GM19397 (cell line): ENCODE results near the gene RAD23B.
"Not testable (repeated sequence)": the region's sequence is repeated elsewhere in the genome, so short reads cannot be mapped to it uniquely, and the experiment has no call there.

Experiments
- ATAC-seq: cut with Tn5 transposase; IDR thresholded peaks from one replicate; pipeline ENCODE4 v1.9.1; 2021; ENCODE audit warnings: mild to moderate bottlenecking, moderate library complexity; ENCODE audit not compliant: unreplicated experiment

The RAD23B gene

DNA sequence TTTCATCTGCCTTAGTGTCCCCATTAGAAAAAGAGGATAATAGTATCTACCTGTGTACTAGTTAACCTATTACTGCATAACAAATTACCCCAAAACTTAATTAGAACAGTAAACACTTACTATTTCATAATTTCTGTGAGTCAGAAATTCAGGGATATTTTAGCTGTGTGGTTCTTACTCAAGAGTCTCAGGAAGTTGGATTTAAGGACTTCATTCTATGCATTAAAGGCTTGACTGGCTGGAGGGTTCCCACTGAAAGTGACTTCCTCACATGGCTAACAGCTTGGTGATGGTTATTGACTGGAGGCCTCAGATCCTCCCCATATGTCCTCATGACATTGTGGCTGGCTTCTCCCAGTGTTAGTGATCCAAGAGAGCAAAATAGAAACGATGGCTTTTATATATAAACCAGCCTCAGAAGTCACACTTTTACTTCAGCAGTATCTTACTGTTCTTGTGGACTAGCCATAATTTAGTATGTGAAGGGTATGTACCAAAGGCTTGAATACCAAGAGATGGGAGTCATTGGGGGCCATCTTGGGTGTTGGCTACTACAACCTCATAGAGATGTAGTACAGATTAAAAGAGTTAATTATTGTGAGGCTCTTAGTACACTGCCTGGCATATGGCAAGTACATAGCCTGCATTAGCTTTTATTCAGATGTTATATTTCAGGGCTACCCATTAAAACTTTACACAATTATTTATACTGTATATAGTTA lies 9.9 kb downstream of the RAD23B start:
- no peak for ATAC-seq

DNA sequence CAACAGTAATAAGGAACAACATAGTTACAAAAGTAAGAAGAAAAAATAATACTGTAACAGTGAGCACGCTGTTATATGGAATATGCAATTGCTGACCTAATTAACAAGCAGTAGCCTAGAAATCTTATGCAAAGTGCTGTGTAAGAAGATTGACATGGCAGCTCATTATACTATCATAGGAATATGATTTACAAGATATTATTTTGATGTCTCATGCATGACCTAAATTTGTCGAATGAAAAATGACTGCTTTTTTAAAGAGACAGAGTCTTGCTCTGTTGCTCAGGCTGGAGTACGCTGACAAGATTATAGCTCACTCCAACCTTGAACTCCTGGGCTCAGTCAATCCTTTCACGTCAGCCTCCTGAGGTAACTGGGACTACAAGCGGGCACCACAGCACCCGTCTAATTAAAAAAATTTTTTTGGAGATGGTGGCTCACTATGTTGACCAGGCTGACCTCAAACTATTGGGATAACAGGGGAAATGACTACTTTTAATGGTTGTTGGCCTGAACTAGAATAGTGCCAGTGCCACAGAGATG lies 10.5 kb downstream of the RAD23B start:
- no peak for ATAC-seq

DNA sequence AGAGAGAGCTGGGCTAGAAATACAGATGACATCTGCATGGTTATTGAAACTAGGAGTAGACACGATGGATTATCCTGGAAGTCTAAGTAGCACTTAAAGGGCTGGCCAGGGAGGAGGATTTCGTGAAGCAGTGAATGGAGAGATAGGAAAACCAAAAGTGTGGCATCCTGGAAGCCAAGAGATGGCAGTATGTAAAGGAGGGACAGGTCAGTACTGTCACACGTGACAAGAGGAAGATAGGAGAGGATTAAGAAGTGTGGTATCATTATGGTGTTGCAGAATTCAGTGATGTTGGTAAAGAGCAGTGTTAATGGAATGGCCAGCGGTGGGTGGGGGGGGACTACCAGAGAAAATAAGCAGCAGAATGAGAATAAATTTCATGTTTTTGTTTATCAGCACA lies 11.7 kb downstream of the RAD23B start:
- no peak for ATAC-seq

DNA sequence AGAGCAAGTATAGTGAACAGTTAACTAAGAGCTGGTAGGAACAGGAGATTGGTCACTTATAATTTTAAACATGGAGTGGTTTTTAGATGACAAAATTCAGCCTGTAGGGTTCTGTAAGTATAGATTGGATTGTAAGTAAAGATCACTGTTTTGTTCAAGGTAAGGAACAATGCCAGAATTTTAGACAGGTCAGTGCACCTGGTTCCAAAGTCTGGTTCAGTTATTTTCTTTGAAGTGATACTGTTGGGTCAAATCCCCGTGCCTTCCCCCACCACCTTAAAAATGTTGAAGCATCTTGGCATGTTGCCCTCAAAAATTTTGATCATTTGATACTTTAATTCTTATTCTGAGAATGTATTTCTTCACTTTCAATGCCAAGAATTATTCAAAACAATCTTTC lies 12.9 kb downstream of the RAD23B start:
- ATAC-seq = no peak

DNA sequence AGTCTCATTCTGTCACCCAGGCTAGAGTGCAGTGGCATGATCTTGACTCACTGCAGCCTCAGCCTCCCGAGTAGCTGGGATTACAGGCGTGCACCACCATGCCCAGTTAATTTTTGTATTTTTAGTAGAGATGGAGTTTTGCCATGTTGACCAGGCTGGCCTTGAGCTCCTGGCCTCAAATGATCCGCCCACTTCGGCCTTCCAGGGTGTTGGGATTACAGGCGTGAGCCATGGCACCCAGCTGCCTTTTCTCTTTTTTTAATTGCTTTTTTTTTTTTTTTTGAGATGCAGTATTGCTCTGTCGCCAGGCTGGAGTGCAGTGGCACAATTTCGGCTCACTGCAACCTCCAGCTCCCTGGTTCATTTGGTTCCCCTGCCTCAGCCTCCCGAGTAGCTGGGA lies 13.5 kb downstream of the RAD23B start:
- not testable (repeated sequence) for ATAC-seq

DNA sequence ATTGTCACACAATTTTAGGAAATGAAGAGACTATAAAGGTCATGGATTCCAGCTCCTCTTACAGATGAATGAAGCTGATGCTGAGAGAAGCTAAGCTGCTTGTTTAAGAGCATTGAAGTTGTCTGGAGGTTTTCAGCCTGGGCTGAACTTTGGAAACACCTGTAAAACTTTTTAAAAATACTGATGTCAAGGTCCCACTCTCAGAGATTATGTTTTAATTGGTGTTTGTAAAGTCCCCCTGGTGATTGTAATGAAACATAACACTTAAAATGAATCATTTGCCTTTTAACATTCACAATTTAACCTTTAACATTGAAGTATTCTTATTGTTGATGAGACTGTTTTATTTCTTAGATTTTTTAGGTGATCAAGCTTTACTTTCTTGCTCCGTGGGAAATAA lies 16.4 kb downstream of the RAD23B start:
- no peak for ATAC-seq

DNA sequence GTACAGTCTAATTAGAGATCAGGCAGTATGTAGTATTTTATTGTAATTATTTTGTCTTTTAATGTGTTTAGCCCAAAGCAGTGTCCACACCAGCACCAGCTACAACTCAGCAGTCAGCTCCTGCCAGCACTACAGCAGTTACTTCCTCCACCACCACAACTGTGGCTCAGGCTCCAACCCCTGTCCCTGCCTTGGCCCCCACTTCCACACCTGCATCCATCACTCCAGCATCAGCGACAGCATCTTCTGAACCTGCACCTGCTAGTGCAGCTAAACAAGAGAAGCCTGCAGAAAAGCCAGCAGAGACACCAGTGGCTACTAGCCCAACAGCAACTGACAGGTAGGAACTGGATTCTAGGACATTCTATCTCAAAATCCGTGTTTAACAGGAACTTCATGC lies 23.2 kb downstream of the RAD23B start:
- no peak for ATAC-seq

DNA sequence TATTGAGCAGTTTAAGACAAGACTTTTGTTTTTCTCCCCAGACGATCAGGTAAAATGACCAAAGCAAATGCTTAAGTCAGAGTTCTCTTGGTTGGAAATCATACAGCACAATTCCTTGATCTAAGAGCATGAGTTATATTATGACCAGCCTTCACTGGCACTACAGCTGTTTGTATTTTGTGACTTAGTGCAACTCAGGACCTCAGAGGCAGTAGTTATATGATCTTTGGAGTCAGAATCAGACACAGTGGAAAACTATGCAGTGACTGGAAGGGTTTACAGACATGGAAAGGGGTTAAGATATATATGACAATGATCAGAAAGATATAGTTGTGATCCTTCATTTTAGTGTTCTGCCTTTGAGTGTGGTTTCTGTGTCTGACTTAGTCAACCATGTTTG lies 24.3 kb downstream of the RAD23B start:
- ATAC-seq = no peak

DNA sequence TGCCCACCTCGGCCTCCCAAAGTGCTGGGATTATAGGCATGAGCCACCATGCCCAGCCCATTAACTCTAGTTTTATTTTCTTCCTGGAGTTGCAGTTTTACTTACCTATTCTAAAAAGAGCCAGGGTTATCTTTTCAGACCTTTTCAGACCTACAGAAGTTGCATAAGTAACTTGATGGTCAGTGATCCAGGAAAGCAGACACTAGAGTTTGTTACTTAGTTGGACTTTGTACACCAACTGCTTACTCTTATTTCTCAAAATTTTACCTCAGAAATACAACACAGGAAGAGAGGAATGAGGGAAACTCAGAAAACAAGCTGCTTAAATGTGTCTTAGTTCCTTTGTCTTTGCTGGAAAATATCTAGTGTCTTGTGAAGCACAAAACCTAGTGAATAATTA lies 25.4 kb downstream of the RAD23B start:
- no peak for ATAC-seq

DNA sequence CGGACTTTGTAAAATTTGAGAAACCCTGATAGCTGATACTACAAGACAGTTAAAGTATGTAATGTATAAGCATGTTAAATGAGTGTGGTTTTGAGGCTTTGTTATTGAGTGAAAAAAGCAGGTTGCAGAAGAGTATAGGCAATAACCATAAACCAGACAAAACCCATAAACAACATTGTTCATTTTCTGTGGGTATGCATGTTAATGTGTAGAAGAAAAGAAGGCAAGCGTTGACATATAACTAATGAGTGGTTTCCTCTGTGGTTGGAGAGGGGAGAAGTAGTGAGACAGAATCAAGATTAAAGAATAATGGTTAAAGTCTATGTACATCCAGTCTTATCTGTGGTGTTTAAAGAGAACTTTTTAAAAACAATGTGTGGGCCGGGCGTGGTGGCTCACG lies 26.2 kb downstream of the RAD23B start:
- ATAC-seq = peak; percentile 79

DNA sequence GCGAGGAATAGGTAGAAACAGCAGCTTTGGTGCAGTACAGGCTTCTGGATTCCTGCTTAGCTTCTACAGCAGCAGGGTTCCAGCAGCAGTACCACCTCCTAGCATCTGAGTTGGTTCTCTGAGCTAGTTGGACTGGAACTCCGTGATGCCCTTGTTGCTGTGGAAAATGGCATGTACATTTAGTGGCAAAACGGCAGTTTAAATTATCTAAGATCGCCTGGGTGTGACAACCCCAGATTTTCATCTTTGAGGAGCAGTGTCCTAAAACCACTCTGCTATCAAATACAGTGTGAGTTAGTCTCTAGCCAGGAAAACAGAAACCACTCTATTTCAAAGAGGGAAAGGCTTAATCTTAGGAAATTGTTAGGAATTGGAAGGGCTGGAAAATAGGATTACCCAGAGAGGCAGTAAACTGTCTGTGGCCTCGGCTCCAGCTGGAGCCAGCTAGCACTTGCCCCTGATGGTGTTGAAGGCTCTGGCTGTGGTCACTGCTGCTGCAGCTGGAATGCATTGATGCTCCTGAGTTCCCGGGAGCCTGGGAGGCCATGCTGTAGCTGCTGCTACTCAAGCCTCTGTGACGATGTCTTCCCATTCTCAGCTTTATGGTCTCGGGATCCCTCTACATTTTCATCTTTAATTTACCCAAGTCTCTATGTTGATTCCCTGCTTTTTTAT lies 29.4 kb downstream of the RAD23B start:
- ATAC-seq = no peak

DNA sequence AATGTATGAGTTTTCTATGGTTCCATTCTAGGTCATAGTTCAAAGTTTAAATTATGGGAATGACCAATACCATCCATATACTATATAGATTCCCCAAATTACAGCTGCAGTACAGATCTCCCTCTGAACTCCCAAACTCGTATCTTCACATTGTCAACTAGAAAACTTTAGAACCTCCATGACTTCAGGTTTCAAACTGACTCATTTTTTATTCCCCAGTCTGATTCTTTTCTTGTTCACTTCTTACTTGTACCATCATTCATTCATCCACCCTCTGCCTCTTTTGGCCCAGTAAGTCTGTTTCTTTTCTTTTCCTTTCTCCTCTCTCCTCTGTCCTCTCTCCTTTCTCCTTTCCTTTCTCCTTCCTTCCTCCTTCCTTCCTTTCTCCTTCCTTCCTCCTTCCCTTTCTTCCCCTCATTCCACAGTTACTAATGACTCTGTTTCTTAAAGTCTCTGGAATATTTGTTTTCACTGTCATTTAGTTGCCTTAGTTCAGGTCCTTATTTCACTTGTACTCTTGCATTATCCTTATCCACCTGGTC lies 30.5 kb downstream of the RAD23B start:
- ATAC-seq = no peak

DNA sequence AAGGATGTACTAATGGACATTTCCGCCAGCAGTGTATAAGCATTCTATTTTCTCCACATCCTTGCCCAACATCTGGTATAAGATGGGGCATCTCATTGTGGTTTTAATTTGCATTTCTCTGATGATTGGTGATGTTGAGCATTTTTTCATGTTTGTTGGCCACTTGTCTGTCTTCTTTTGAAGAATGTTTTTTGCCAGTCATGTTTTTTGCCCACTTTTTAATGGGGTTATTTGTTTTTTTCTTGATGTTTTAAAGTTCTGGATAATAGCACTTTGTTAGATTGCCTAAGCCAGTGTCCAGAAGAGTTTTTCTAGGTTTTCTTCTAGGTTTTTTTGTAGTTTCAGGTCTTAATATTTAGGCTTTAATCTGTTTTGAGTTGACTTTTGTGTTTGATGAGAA lies 31.7 kb downstream of the RAD23B start:
- no peak for ATAC-seq

DNA sequence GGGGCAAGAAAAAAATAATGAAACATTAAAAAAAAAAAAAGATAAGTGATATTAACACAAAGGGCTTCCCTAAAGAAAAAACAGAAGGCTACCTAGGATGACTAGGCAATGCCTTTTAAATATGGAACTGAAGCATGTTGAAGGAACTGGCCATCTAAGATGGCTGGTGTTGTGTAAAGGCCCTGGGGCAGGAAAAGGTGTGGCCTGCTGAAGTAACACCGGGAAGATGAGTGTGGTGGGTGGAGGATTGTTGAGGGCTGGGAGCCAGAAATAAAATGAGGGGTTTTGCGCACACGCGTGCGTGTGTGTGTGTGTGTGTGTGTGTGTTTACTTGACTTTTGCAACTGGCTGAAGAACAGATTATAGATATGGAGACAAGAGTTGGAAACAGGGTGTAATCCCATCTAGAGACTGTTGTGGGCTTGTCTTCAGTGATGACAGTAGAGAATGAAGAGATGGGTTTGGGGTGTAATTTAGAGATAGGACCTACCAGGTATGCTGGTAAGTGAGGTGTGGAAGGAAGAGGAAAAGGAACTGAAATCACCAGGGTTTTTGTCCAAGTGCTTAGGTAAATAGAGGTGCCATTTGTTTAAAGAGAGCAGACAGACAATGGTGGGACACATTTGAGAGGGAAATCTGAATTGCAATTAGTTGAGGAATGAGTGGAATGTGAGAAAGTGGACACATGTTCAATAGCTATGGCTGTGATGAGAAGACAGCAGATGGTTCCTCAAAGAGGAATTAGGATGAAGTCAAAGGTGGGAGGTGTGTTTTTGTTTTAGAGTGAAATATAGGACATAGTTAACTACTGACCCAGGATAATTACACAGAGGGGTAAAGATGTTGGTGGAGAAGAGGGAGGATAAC lies 33.9 kb downstream of the RAD23B start:
- no peak for ATAC-seq

DNA sequence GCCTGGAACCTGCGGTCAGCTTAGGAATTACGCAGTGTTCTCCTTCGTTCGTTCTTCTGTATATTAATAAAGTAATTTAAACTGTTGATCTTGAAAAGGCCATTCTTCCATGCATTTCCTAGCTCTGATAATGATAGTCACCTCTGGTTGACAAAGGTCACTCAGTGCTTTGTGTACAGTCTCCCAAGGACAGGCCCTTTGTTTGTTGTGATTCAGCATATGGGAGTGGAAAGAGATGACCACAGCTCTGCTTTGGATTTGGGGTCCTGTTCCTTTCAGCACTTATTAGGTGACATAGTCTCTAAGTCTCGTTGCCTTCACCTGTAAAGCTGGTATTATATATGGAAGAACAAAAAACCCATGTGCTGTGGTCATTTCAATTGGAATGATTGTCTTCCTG lies 39.6 kb downstream of the RAD23B start:
- ATAC-seq = no peak

DNA sequence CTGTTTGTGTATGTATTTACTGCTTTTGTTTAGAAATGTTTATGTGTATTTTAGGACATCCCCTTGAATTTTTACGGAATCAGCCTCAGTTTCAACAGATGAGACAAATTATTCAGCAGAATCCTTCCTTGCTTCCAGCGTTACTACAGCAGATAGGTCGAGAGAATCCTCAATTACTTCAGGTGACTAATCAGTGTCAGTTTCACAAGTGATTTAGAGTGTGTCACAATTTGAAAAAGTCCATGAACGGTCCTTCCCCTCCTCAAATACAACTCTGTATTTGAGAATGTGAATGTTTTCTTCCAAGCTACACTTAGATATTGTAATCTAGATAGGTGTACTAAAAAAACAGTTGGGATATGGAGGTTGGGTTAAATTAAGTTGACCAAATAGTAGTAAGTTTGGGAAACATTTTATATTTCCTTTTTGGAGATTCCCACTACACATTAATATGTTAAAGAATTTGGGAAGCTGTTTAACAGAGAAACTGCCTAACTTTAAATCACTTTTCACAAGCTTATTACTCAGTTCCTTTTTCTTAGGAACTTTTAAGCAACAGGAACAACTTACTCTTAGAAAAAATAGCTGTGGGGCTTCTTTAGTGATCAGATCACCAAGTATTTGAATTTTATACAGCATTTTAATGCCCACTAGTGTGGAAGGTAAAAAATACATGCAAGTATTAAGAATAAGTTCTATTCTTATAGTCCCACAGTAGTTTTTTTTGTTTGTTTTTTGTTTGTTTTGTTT lies 40.9 kb downstream of the RAD23B start:
- ATAC-seq = no peak

DNA sequence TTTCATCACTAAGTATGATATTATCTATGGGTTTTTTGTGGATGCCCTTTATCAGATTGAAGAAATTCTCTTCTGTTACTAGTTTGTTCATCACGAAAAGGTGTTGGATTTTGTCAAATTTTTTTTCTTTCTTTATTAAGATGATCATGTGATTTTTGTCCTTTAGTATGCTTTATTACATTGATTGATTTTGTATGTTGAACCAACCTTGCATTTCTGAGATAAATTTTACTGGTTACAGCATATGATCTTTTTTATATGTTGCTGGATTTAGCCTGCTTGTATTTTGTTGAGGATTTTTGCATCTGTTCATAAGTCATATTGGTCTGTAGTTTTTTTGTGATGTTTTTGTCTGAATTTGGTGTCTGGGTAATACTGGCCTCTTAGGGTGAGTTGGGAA lies 42.8 kb downstream of the RAD23B start:
- ATAC-seq = no peak

DNA sequence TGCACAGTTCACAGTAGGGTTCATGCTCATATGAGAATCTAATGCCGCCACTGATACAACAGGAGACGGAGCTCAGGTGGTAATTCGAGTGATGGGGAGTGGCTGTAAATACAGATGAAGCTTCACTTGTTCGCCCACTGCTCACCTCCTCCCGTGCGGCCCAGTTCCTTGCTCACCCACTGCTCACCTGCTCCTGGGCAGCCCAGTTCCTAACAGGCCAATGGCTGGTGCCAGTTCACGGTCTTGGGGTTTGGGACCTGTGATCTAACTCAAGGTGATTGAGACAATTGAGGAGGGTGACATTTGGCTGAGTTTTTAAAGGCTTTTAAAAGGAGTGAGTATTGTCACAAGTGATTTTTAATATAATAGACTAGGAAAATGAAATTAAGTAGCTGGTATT lies 45.4 kb downstream of the RAD23B start:
- ATAC-seq = no peak

DNA sequence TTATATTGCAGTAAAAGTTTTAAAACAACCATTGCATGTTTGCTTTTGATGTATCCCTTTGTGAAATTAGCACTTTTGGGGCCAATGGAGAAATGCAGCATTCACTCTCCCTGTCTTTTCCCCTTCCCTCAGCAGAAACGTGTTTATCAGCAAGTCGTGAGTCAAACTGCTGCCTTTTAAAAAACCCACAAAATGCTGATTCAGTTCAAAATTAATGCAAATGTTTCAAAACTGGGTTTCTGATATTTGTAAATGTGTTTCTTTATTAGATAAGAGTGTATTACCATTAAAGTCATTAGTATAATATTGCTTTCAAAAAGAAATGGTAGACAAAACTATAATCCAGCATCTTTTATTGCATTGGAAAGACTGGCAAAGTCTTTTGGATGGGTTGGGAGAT lies 47.3 kb downstream of the RAD23B start:
- no peak for ATAC-seq

DNA sequence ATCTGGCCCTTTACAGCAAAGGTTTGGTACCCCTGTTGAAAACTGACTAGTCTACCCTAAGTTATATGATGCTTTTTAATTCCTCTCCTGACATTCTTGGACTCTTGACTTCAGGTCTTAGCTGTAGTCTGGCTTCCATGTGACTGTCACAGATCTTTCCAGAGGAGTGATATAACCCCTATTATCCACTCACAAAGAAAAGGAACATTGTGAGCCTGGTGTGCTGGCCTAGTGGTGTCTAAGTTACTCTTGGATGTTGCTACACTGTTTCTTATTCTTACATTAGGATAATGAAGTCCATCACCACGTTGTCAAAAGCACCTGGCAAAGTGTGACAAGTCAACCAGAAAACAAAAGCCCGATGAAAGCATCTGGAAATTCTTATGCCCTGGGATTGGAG lies 49.8 kb downstream of the RAD23B start:
- no peak for ATAC-seq

DNA sequence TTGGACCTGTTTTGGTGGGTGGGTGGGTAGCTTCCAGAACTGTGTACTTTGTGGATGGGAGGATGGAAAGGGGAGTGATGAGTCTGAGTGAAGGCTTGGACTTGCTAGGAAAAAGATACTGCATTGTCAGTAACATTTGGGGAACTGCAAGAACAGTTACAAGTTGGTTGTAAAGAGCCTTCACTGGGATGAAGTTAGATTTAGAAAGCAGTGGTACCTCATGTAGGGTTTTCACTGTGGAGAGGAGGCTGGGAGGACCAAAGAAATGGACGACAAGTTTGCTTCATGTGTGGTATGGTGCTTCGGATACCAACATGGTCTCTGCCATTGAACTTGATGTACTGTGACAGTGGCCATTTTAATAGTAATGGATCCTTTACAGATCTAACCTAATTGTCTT lies 50.3 kb downstream of the RAD23B start:
- ATAC-seq = no peak
